SU-DHL-6 (cell line): ENCODE data around the gene CYSRT1.

ENCODE experiments used
- CTCF ChIP-seq: fragments of 200-600 bp; sonication (generic); IDR thresholded peaks from one replicate; pipeline ENCODE4 v1.5.1; 2017; ENCODE audit warnings: antibody characterized with exemption, mild to moderate bottlenecking, low read length, moderate library complexity; ENCODE audit not compliant: insufficient read depth, poor library complexity, severe bottlenecking
- EZH2phosphoT487 ChIP-seq: fragments of 200-600 bp; sonication (generic), shearing (Covaris generic); conservative IDR thresholded peaks from 2 replicates; pipeline ENCODE4 v1.6.1; 2018; ENCODE audit warnings: mild to moderate bottlenecking, antibody characterized with exemption, low read length, moderate library complexity, mixed read lengths

GRCh38 chr9:137219757-137220316 is 5.1 kb upstream of the CYSRT1 start:
- TF ChIP-seq CTCF (no peak), EZH2phosphoT487 (no peak)
